ENCODE measurements around the gene P3R3URF.

Gene P3R3URF

DNA sequence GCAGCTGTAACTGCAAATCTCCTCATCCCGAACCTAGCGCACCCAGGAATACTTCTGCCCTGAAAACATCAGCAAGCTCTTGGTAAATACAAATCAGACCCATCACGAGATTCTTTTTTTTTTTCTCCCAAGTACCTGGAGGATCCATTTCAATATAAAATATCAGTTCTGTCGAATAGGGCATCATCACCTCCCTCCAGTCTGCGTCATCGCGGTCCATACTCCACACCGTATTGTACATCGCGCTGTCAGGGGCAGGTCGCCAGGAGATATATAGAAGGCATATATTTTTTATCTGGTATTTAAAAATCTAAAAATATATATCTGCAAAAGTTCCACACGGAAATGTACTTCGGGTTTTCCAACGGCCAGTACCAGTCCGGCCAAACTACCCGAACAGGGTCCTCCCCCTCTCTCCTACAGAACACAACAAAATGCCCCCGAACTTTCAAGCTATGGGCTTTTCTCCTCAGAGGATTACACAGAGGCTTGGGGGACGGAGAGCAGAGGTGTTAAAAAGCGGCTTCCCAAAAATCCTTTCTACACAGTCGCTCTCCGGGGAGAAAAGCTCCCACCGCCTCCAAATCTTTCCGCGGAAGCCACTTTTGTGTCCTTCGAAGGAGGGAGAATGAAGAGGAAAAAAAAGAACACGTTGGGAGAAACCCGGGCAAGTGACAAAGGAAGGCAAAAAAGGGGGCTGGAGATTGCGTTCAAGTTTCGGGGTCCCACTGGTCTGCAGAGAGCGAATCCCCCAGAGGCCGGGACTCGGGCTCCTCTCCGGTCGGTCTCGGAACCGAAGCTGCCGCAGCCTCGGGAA lies 44.4 kb downstream of the P3R3URF start:
- Histone ChIP-seq H3F3A (ENCODE audit: insufficient read depth) (peaks cover 20% of the 10 kb centered on the region; the same call in 1 of the 2 replicates), H3K36me3 (ENCODE audit: low read length) (no peaks in the 10 kb centered on the region), H3K79me2 (ENCODE audit: insufficient read depth, low read length) (no peaks in the 10 kb centered on the region; the same call in 1 of the 2 replicates), H4K20me1 (ENCODE audit: low read depth, low read length) (0 out of 2 replicates have a peak, but pooled peaks cover 4% of the 10 kb centered on the region), H2AFZ (ENCODE audit: low read depth, low read length, severe bottlenecking) (peak overlapping the region; percentile 88), H3K4me3 (ENCODE audit: insufficient read depth, low read length, poor library complexity, severe bottlenecking) (peak overlapping the region; percentile 99), H3K27me3 (ENCODE audit: low read length) (no peaks in the 10 kb centered on the region), H3K9ac (ENCODE audit: low read length) (peak overlapping the region; percentile 85), H3K4me2 (ENCODE audit: low read depth, low read length, poor library complexity, severe bottlenecking) (peak overlapping the region; percentile 99), H3K9me2 (replicated peaks; ENCODE audit: insufficient read depth, low read length) (no peaks in the 10 kb centered on the region), H3K27ac (ENCODE audit: low read depth, low read length) (peak overlapping the region; percentile 77), H3K9me3 (ENCODE audit: insufficient read depth, low read length) (no peaks in the 10 kb centered on the region)
- TF ChIP-seq, protein P1, sequence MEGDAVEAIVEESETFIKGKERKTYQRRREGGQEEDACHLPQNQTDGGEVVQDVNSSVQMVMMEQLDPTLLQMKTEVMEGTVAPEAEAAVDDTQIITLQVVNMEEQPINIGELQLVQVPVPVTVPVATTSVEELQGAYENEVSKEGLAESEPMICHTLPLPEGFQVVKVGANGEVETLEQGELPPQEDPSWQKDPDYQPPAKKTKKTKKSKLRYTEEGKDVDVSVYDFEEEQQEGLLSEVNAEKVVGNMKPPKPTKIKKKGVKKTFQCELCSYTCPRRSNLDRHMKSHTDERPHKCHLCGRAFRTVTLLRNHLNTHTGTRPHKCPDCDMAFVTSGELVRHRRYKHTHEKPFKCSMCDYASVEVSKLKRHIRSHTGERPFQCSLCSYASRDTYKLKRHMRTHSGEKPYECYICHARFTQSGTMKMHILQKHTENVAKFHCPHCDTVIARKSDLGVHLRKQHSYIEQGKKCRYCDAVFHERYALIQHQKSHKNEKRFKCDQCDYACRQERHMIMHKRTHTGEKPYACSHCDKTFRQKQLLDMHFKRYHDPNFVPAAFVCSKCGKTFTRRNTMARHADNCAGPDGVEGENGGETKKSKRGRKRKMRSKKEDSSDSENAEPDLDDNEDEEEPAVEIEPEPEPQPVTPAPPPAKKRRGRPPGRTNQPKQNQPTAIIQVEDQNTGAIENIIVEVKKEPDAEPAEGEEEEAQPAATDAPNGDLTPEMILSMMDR (IDR thresholded peaks at IDR 0.05; ENCODE audit: insufficient read depth, low read length, poor library complexity, severe bottlenecking) = no peak

DNA sequence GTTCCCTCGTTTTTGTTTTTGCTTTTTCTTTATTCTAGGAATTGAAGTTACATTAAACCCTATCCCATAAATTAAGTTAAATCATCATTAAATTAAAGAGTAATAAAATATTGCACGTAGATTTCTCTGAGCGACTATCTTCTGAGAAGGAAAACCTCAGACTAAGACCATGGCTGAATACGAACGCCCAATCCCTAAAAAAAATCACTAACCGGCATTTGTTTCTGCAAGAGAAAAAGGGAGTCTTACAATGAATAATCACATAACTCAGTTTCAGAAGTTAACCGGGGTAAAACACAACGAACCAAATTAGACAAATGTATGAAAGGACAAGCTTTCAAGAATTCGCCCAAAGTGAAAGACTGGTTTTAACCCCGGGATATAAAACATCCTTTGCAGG lies 45.2 kb downstream of the P3R3URF start:
- Histone ChIP-seq H3K4me2 (ENCODE audit: low read depth, low read length, poor library complexity, severe bottlenecking) (peak overlapping the region; percentile 99), H3K9ac (ENCODE audit: low read length) (peak overlapping the region; percentile 43), H3F3A (ENCODE audit: insufficient read depth) (peaks cover 20% of the 10 kb centered on the region; the same call in 1 of the 2 replicates), H4K20me1 (ENCODE audit: low read depth, low read length) (0 out of 2 replicates have a peak, but pooled peaks cover 4% of the 10 kb centered on the region), H3K27me3 (ENCODE audit: low read length) (no peaks in the 10 kb centered on the region), H3K9me3 (ENCODE audit: insufficient read depth, low read length) (no peaks in the 10 kb centered on the region), H3K36me3 (ENCODE audit: low read length) (no peaks in the 10 kb centered on the region), H3K79me2 (ENCODE audit: insufficient read depth, low read length) (no peaks in the 10 kb centered on the region; the same call in 1 of the 2 replicates), H3K4me3 (ENCODE audit: insufficient read depth, low read length, poor library complexity, severe bottlenecking) (peak overlapping the region; percentile 99), H2AFZ (ENCODE audit: low read depth, low read length, severe bottlenecking) (no peak overlapping the region), H3K27ac (ENCODE audit: low read depth, low read length) (no peak overlapping the region), H3K9me2 (replicated peaks; ENCODE audit: insufficient read depth, low read length) (no peaks in the 10 kb centered on the region)
- TF ChIP-seq, protein P1 (IDR thresholded peaks at IDR 0.05; ENCODE audit: insufficient read depth, low read length, poor library complexity, severe bottlenecking) = no peak
- TF ChIP-seq EZH2phosphoT487 (conservative IDR thresholded peaks at IDR 0.05; ENCODE audit: low read length) = no peak

DNA sequence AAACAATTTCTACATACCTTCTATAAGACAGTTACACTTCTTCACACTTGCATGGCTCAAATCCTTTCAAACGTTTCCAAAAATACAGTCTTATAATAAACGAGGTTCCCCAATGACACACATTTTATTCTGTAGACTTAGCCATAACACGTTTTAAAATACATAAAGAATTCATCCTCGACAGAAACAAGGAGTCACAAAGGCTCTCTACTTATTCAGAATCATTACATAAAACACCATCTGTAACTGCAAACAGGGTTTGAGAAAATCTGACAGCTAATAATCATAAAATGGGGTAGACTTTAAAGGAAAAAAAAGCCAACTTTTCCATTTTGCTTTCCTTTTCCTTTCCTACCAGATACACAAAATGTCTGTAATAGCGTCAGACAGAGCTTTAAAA lies 45.7 kb downstream of the P3R3URF start:
- no peaks in the 10 kb centered on the region for H3K9me2 ChIP-seq (replicated peaks; ENCODE audit: insufficient read depth, low read length)
- H3K27me3 ChIP-seq (ENCODE audit: low read length) = no peaks in the 10 kb centered on the region
- H4K20me1 ChIP-seq (ENCODE audit: low read depth, low read length) = 0 out of 2 replicates have a peak, but pooled peaks cover 4% of the 10 kb centered on the region
- H3K27ac ChIP-seq (ENCODE audit: low read depth, low read length) = no peak overlapping the region
- peak overlapping the region; percentile 99 for H3K4me3 ChIP-seq (ENCODE audit: insufficient read depth, low read length, poor library complexity, severe bottlenecking)
- H3K36me3 ChIP-seq (ENCODE audit: low read length) = no peaks in the 10 kb centered on the region
- H3F3A ChIP-seq (ENCODE audit: insufficient read depth) = peaks cover 20% of the 10 kb centered on the region; the same call in 1 of the 2 replicates
- TF ChIP-seq, protein P1 (IDR thresholded peaks at IDR 0.05; ENCODE audit: insufficient read depth, low read length, poor library complexity, severe bottlenecking) = no peak
- TF ChIP-seq EZH2phosphoT487 (conservative IDR thresholded peaks at IDR 0.05; ENCODE audit: low read length) = no peak
- no peak overlapping the region for H2AFZ ChIP-seq (ENCODE audit: low read depth, low read length, severe bottlenecking)
- H3K9me3 ChIP-seq (ENCODE audit: insufficient read depth, low read length) = no peaks in the 10 kb centered on the region
- H3K79me2 ChIP-seq (ENCODE audit: insufficient read depth, low read length) = no peaks in the 10 kb centered on the region; the same call in 1 of the 2 replicates
- H3K9ac ChIP-seq (ENCODE audit: low read length) = peak overlapping the region; percentile 43
- peak overlapping the region; percentile 99 for H3K4me2 ChIP-seq (ENCODE audit: low read depth, low read length, poor library complexity, severe bottlenecking)
